Urinary bladder (tissue), 4 donors: Measurements from ENCODE around the gene MAPK10. TPM values are rescaled to one million over a fixed set of nuclear protein-coding genes. Genes with fewer than 3 reads are reported as not detected.

Experiments used
- DNase-seq: peaks from one replicate; pipeline ENCODE4 v3.0.0-alpha.2; 2015; ENCODE audit errors: extremely low spot score
- H3K27ac ChIP-seq: one replicate; pipeline ENCODE4 v1.5.1; 2013; ENCODE audit warnings: low read depth, mild to moderate bottlenecking, moderate library complexity
- H3K36me3 ChIP-seq: one replicate; pipeline ENCODE4 v1.6.1; 2013; ENCODE audit warnings: mild to moderate bottlenecking, moderate library complexity; ENCODE audit not compliant: insufficient read depth
- H3K4me1 ChIP-seq: one replicate; pipeline ENCODE4 v1.6.1; 2013; ENCODE audit warnings: mild to moderate bottlenecking, moderate library complexity; ENCODE audit not compliant: insufficient read depth
- H3K4me3 ChIP-seq: one replicate; pipeline ENCODE4 v1.5.1; 2013; ENCODE audit warnings: low read depth, low read length
- WGBS: extraction: QIAGEN DNeasy Blood & Tissue Kit; methylation state at CpG from one replicate; pipeline ENCODE4 v1.1.7; 2013; 5-methylcytosine and 5-hydroxymethylcytosine counted together
- polyA plus RNA-seq: library from polyadenylated mRNA; stranded (reverse); fragments of 200-250 nt; gene quantifications from one replicate; pipeline ENCODE4 v1.2.3, GENCODE V29; 2013
- total RNA-seq: library from RNA; depleted of rRNA; stranded (reverse); fragments of >200 nt; gene quantifications from one replicate; pipeline ENCODE4 v1.2.3, GENCODE V29; 2014
- donor health status: healthy with polysubstance abuse.
- donor health status: healthy.

The MAPK10 gene
- total and polyA plus RNA-seq, 2 donors: 15.5 to 247 TPM

DNA sequence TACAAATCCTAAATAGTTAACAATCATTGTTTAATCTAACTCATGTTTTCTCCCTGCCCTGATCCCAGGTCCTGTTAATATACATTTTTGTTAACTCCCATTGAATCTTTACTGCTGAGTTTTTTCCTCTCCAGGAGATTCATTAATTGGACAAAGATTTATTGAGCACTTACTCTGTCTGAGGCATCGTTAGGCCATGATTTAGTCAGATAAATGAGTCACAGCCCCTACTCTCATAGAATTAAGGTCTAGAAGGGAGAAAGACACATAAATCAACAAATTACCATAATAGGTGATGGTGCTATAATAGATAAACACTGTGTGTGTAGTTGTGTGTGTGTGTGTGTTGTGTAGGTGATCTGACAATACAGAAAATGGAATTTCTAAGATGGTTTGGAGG is 112.5 kb downstream of the MAPK10 start:
- H3K4me1 ChIP-seq: no peaks in the 10 kb centered on the region
- WGBS: 37% methylated on average over 1 of the region's 1 CpG
- H3K4me3 ChIP-seq: no peak overlapping the region
- DNase-seq: no peak
- H3K27ac ChIP-seq: no peak overlapping the region
- H3K36me3 ChIP-seq: no peaks in the 10 kb centered on the region

DNA sequence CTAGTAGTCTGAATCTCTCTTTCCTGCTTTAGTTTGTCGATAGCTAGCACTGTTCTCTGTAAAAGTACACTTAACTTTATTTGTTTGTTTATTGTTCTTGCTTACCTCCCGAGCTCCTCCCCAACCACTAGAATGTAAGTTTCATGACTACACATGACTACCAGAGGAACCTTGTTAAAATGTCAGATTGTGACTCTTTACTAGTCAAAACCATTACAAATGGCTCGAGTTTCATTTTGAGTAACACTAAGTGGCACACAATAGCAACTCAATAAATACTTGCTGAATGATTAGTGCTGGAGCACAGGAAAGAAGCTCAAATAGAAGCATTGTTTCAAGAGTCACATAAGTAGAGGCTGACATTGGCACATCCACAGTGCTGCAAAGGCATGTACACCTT is 116.1 kb downstream of the MAPK10 start:
- no peak overlapping the region for H3K4me3 ChIP-seq
- DNase-seq: no peak
- 69% methylated on average over 3 of the region's 3 CpGs for WGBS

DNA sequence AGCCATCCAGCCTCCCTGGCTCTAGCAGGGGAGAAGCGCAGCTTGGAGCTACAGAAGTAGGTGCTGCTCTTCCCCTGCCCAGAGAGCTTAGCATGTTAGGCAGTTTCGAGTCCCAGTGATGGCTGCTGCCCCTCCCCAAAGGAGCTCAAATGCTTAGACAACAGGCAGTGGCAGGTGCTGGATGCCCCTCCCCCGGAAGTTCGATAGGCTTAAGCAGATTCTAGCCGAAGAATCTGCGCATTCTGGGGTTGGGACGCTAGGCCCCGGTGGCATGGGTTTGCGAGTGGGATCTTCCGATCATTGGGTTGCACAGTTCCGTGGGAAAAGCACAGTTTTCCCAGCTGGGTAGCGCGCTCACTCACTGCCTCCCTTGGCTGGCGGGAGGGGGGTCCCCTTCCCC is 117.2 kb downstream of the MAPK10 start:
- no peak overlapping the region for H3K4me3 ChIP-seq
- no peak for DNase-seq
- H3K36me3 ChIP-seq: no peaks in the 10 kb centered on the region
- whole genome bisulfite sequencing: 95% methylated on average over 14 of the region's 14 CpGs
- no peaks in the 10 kb centered on the region for H3K4me1 ChIP-seq
- no peak overlapping the region for H3K27ac ChIP-seq

More for the DNA sequence above, 116.1 kb downstream of the MAPK10 start:
- no peaks in the 10 kb centered on the region for H3K36me3 ChIP-seq
- H3K27ac ChIP-seq: no peak overlapping the region
- H3K4me1 ChIP-seq: no peaks in the 10 kb centered on the region

DNA sequence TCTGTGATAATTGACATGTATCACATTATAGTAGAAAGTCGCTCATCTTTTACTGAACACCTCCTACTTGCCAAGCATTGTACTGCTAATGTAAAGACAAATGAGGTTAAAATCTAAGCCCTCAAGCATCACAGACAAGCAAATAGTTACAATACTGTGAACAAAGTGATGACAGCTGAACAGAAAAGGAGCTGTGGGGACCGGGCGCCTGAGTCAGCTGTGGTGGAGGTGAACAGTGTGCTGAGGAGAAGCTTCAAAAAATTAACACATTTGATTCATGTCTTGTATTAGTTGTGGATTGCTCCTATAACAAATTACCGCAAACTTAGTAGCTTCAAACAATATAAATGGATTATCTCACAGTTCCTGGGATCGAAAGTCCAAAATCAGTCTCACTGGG is 124.3 kb downstream of the MAPK10 start:
- DNase-seq: no peak
- no peaks in the 10 kb centered on the region for H3K36me3 ChIP-seq
- 86% methylated on average over 5 of the region's 5 CpGs for WGBS
- H3K4me1 ChIP-seq: no peaks in the 10 kb centered on the region
- H3K4me3 ChIP-seq: no peak overlapping the region
- no peak overlapping the region for H3K27ac ChIP-seq

DNA sequence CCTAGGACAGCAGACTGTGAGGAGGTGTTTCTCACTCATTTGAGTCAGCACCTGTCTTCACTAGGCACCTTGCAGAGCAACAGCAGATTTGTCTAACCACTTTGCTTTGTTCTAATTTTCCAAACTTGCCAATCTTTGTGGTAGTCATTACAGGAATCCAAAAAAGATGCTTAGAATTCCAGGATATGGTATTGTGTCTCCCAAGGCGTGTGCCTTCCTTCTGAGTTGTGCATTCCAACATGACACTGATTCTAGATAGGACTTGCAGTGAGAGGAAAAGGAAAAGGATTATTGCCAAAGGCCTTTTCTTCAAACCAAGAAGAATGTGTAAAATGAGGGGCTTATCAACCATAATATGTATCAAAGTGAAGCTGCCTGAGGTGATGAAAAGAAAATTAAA is 126.2 kb downstream of the MAPK10 start:
- no peak for DNase-seq
- Histone ChIP-seq H3K36me3 (no peaks in the 10 kb centered on the region), H3K4me3 (no peak overlapping the region), H3K27ac (no peak overlapping the region), H3K4me1 (no peaks in the 10 kb centered on the region)
- 58% methylated on average over 1 of the region's 1 CpG for WGBS

DNA sequence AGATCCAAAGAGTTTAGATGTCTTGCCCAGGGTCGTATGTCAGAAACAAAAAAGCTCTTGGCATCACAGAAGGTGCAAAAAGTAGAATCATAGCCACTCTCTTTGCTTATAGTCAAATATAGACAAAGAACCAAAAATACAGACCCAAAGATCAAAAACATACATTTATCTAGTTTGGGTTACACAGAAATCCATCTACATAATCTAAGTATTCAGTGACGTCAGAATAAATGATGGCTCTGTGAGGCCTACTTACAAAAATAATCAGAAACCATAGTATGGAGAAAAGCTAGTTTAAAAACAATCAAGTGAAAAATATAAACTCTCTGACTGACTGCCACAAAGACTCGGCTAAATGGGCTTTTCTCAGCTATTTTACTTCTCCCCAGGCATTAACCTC is 126.8 kb downstream of the MAPK10 start:
- Histone ChIP-seq H3K36me3 (no peaks in the 10 kb centered on the region), H3K4me3 (no peak overlapping the region), H3K4me1 (no peaks in the 10 kb centered on the region), H3K27ac (no peak overlapping the region)
- DNase-seq: no peak
- WGBS: 82% methylated on average over 3 of the region's 3 CpGs

DNA sequence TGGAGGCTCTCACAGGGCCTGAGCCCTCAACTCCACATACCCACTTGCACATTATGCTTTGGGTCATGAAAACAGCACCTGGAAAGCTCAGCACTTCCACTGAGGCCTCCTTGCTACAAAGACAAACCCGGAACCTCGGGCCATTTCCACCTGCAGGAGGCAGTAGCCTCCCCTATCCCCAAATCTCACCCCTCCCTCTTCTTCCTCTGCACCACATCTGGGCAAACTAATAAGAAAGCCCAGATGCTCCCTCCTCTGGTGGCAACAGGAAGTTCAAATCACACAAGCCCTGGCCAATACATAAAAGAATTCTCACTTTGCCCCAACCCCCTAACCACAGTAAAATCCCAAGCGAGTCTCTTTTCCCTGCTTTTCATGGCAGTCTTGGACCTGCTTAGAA is 136.4 kb downstream of the MAPK10 start:
- DNase-seq: no peak
- Histone ChIP-seq H3K36me3 (no peaks in the 10 kb centered on the region), H3K27ac (no peak overlapping the region), H3K4me1 (no peaks in the 10 kb centered on the region), H3K4me3 (no peak overlapping the region)
- 60% methylated on average over 3 of the region's 3 CpGs for WGBS

DNA sequence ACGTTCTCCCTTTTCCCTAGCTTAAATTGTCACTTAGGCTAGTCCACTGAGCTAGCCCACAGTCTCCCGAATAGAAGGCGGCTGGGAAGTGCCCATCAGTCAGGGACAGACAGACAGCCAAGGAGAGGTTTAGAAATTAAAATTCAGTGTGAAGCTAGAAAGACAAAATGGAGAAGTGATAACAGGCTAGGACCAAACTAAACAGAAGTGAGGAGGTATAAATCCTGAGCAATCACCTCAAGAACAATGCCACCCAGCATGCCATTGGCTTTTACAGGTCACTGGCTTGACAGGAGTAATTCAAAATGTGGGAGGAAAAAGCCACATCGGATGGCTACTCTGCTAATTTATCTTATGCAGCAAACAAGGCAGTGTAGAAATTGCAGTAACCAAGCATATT is 138.9 kb downstream of the MAPK10 start:
- H3K4me1 ChIP-seq: no peaks in the 10 kb centered on the region
- 86% methylated on average over 4 of the region's 4 CpGs for WGBS
- no peaks in the 10 kb centered on the region for H3K36me3 ChIP-seq
- no peak overlapping the region for H3K27ac ChIP-seq
- DNase-seq: no peak
- no peak overlapping the region for H3K4me3 ChIP-seq

DNA sequence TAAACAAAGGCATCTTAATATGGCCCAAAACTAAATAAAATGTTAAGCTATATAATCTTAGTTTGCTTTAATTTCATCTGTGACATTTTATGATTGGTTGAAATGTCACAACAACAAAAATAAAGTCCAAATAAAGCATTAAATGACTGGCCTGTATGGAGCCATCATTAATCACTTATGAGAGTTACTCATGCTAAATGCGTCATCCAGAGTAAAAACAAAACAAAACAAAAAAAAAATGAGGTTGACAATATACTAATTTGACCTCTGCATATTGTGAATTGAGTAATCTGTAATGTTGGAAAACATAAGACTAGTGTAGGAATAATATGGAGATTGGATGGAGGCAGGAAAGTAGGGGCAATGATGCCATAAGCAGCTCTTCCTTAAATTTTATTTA is 139.7 kb downstream of the MAPK10 start:
- DNase-seq: no peak
- WGBS: 37% methylated on average over 1 of the region's 1 CpG
- Histone ChIP-seq H3K4me1 (no peaks in the 10 kb centered on the region), H3K4me3 (no peak overlapping the region), H3K36me3 (no peaks in the 10 kb centered on the region), H3K27ac (no peak overlapping the region)

DNA sequence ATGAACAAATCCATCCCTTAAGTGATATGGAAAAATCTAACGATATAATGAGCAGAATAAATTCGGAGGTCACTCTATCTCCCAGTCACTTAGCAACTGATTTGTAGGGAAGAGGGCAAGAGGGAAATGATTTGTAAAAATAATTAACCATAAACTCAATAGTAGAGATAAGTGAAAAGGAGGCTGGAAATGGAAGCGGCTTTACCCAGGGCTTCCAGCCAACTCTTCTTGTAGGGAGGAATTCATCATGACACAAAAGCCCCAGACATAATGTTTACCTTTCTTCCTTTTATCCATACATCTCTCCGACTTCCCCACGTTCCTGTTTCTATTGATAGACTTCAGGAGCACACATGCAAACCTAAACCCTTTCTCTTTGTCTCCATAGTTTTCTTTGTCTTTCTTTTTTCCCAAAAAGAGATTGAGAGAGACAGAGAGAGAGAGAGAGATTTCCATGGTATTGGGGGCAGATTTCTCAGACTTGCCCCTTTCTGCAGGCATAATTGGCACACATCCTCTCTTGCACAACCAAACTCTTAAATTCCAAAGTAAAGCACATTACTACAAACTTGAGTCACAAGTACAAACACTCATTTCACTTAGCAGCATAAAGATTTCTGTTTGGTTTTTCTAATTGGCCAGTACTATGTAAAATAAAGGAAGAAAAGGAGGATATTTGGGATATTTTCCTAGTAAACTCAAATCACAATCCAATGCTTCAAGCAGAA is 140.9 kb downstream of the MAPK10 start:
- 32% methylated on average over 5 of the region's 5 CpGs for WGBS

DNA sequence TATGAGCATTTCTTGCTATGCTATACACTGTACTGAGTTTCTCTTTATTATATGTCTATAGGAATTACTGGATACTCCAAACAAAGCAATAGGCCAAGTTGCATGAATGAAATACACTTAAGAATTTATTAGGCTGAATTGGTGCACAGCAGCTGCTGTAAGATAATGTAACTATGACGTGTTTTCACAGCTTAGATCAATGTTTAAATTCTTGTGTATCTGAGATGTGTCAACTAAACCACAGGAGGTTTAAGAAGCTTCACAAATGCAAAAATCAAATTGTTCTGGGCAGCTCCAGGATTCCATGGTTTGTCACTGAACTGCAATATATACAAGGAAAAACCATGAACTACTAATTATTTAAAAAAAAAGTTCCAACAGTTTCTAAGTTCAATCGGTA is 156.7 kb downstream of the MAPK10 start:
- no peaks in the 10 kb centered on the region for H3K4me1 ChIP-seq
- DNase-seq: no peak
- 78% methylated on average over 2 of the region's 2 CpGs for WGBS
- no peak overlapping the region for H3K4me3 ChIP-seq
- no peaks in the 10 kb centered on the region for H3K36me3 ChIP-seq
- H3K27ac ChIP-seq: no peak overlapping the region

More for the DNA sequence above, 140.9 kb downstream of the MAPK10 start:
- DNase-seq: peak; percentile 3
- H3K27ac ChIP-seq: no peak overlapping the region
- no peaks in the 10 kb centered on the region for H3K36me3 ChIP-seq
- H3K4me1 ChIP-seq: no peaks in the 10 kb centered on the region
- no peak overlapping the region for H3K4me3 ChIP-seq

DNA sequence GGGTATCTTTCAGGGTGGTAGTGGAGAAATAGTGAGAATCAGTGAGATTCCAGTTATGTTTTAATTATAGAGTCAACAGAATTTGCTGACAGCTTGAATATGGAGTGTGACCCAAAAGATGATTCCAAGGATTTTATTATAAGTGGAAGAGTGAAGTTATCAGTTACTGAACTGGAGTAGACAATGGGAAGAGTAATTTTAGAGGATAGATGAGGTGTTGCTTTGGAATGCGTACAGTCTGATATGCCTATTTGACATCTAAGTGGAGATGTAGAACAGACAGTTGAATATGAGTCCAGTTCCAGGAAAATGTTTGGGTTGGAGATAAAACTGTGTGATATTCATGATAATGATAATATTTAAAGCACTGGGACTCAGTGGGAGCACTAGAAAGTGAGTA is 174.2 kb downstream of the MAPK10 start:
- no peak for DNase-seq
- Histone ChIP-seq H3K4me3 (no peak overlapping the region), H3K27ac (no peak overlapping the region), H3K4me1 (no peaks in the 10 kb centered on the region), H3K36me3 (no peaks in the 10 kb centered on the region)
- WGBS: 69% methylated on average over 1 of the region's 1 CpG

DNA sequence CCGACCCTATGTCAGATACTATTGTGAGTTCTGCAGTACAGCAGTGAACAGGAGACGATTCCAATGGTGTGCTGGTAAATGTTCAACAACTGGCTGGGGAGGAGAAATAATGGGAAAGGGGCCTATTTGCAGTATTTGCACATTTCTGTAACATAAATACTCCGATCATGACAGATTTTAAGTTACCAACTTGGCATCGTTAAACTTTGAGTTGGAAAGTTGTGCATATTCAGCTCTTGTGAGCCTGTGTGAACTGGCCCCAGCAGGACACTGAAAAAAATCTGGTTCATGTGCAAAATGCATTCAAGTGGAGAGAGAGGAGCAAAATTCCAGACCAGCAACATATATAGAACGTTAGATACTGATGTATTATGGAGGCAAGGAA is 175.0 kb downstream of the MAPK10 start:
- peak; percentile 7 for DNase-seq
- no peak overlapping the region for H3K4me3 ChIP-seq
- no peak overlapping the region for H3K27ac ChIP-seq
- no peaks in the 10 kb centered on the region for H3K4me1 ChIP-seq
- 53% methylated on average over 5 of the region's 5 CpGs for WGBS
- no peaks in the 10 kb centered on the region for H3K36me3 ChIP-seq

DNA sequence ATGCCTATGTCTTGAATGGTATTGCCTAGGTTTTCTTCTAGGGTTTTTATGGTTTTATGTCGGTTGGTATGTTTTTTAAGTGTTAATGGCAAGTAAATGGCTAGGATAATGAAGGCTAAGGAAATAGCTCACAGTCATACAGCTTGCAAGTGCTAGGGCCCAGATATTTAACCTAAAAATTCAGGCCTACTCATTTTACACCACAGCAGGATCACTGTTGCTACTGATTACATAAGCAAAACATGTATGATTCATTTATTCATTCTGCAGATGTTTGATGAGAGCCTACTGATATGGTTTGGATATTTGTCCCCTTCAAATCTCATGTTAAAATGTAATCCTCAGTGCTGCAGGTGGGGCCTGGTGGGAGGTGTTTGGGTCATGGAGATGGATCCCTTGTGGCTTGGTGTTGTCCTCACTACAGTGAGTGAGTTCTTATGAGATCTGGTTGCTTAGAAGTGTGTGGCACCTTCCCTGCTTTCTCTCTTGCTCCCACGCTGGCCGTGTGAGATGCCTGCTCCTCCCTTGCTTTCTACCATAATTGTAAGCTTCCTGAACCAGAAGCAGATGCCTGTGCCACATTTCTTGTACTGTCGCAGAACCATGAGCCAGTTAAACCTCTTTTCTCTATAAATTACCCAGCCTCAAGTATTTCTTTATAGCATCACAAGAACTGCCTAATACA is 175.5 kb downstream of the MAPK10 start:
- Histone ChIP-seq H3K4me3 (no peak overlapping the region), H3K4me1 (no peaks in the 10 kb centered on the region), H3K36me3 (no peaks in the 10 kb centered on the region), H3K27ac (no peak overlapping the region)
- DNase-seq: no peak
- 70% methylated on average over 4 of the region's 4 CpGs for WGBS
